MCF 10A (cell line): ENCODE data around the gene TSSC4. TPM values are rescaled to one million over a fixed set of nuclear protein-coding genes. Genes with fewer than 3 reads are reported as not detected.

ENCODE experiments used
- BruUV-seq: library from RNA; stranded (reverse); fragments of 400-500 nt; replicated peaks from 2 replicates; lab custom pipeline; 2021; lab: Mats Ljungman, UMichigan
- CTCF ChIA-PET: fragments of 300-600 bp; sonication (Branson Sonifier 250); formaldehyde crosslinking; extraction: SDS; loops from one replicate; lab custom pipeline; 2021; ENCODE audit warnings: antibody characterized with exemption, inconsistent platforms; lab: Yijun Ruan, JAX
- POLR2A ChIA-PET: fragments of 300-600, 350-650 bp; sonication (Branson Sonifier 250); formaldehyde crosslinking; extraction: SDS; loops from one replicate; lab custom pipeline; 2020; ENCODE audit warnings: antibody characterized with exemption, inconsistent platforms; lab: Yijun Ruan, JAX
- DNase-seq: peaks from one replicate; pipeline ENCODE4 v3.0.0-alpha.2; 2018; ENCODE audit not compliant: unreplicated experiment
- H3K27ac Mint-ChIP-seq: one replicate; pipeline ENCODE4 v1.8.0; 2022; ENCODE audit warnings: mild to moderate bottlenecking, low read depth, mixed read lengths; ENCODE audit not compliant: unreplicated experiment
- H3K27me3 Mint-ChIP-seq: one replicate; pipeline ENCODE4 v1.8.0; 2022; ENCODE audit warnings: mixed read lengths; ENCODE audit not compliant: insufficient read depth, unreplicated experiment
- H3K36me3 Mint-ChIP-seq: one replicate; pipeline ENCODE4 v1.8.0; 2022; ENCODE audit warnings: mild to moderate bottlenecking, moderate library complexity, mixed read lengths; ENCODE audit not compliant: insufficient read depth, unreplicated experiment
- H3K4me1 Mint-ChIP-seq: one replicate; pipeline ENCODE4 v1.8.0; 2022; ENCODE audit warnings: mixed read lengths; ENCODE audit not compliant: insufficient read depth, unreplicated experiment
- H3K4me3 Mint-ChIP-seq: one replicate; pipeline ENCODE4 v1.8.0; 2022; ENCODE audit warnings: mild to moderate bottlenecking, moderate library complexity, mixed read lengths; ENCODE audit not compliant: unreplicated experiment
- H3K9me3 Mint-ChIP-seq: one replicate; pipeline ENCODE4 v1.8.0; 2022; ENCODE audit warnings: mixed read lengths; ENCODE audit not compliant: unreplicated experiment
- intact Hi-C: fragments of 100-400 bp; cut with micrococcal nuclease; formaldehyde crosslinking; loops from 2 replicates; pipeline ENCODE4 v1.14.1; 2022
- total RNA-seq: library from RNA; stranded (reverse); gene quantifications from 2 replicates; pipeline ENCODE4 v1.2.3, GENCODE V29; 2022
- TF ChIP-seq, protein P1 (sequence below): fragments of 200-600 bp; IDR thresholded peaks from one replicate; pipeline ENCODE4 v1.8.0; 2022; ENCODE audit warnings: antibody characterized with exemption, mild to moderate bottlenecking; ENCODE audit not compliant: unreplicated experiment

TSSC4 gene
- total RNA-seq, 1 experiment from 2014 or later, result 70.3 TPM

DNA sequence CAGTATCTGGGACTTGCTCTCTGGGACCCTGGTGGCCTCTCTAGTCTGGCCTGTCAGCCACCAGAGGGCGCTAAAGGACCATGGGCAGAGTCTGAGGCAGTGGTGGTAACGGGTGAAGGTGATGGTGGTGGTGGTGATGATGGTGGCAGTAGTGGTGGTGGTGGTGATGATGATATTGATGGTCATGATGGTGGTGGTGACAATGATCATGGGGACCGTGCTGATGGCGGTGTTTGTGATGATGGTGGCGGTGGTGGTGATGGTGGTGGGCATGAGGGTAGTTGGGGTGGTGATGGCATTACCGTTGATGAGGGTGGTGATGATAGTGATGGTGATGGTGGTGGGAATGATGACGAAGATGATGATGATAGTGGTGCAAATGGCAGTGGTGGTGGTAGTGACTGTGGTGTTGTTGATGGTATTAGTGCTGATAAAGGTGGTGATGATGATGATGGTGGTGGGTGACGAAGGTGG is 27.8 kb downstream of the TSSC4 start:
- ChIA-PET POLR2A (no interaction called here), CTCF (interaction anchor here (0.7 to 5.8 kb wide), 8 partner anchors 9 to 752 kb away, joined by 3 to 76 read pairs (median 4); no protein-coding TSS in a partner anchor)
- intact Hi-C loops, result loop anchor here (1.0 kb wide), 1 partner anchor 460 kb away; no protein-coding TSS in a partner anchor
- H3K36me3 Mint-ChIP-seq, result no peaks in the 10 kb centered on the region
- DNase-seq, result peak; percentile 68
- H3K9me3 Mint-ChIP-seq, result no peaks in the 10 kb centered on the region
- TF ChIP-seq, protein P1, sequence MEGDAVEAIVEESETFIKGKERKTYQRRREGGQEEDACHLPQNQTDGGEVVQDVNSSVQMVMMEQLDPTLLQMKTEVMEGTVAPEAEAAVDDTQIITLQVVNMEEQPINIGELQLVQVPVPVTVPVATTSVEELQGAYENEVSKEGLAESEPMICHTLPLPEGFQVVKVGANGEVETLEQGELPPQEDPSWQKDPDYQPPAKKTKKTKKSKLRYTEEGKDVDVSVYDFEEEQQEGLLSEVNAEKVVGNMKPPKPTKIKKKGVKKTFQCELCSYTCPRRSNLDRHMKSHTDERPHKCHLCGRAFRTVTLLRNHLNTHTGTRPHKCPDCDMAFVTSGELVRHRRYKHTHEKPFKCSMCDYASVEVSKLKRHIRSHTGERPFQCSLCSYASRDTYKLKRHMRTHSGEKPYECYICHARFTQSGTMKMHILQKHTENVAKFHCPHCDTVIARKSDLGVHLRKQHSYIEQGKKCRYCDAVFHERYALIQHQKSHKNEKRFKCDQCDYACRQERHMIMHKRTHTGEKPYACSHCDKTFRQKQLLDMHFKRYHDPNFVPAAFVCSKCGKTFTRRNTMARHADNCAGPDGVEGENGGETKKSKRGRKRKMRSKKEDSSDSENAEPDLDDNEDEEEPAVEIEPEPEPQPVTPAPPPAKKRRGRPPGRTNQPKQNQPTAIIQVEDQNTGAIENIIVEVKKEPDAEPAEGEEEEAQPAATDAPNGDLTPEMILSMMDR, result peak; percentile 88
- no peaks in the 10 kb centered on the region for H3K4me1 Mint-ChIP-seq
- H3K4me3 Mint-ChIP-seq, result no peak overlapping the region
- no peaks in the 10 kb centered on the region for H3K27me3 Mint-ChIP-seq
- no TSS peak for BruUV-seq
- H3K27ac Mint-ChIP-seq, result no peak overlapping the region

DNA sequence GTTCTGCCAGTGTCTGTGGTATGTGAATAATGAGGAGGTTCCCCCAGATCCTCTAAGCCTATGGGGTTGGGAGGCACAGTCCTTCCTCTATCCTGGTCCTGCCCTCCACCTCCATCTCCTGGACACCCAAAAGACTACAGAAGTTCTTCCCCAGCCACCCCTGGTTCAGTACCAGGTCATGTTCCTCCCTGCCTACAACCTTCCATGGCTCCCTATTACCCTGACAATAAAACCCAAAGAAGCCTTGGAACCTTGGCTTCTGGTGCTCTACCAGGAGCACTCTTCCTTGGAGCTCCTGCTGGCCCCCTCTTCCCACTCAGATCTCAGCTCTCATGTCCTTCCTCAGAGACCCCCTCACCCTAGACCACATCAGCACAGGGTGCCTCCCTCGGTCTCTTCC is 30.8 kb downstream of the TSSC4 start:
- POLR2A ChIA-PET, result no interaction called here
- Mint-ChIP-seq H3K27ac (no peak overlapping the region), H3K4me1 (no peaks in the 10 kb centered on the region), H3K27me3 (no peaks in the 10 kb centered on the region), H3K4me3 (no peak overlapping the region), H3K36me3 (no peaks in the 10 kb centered on the region), H3K9me3 (no peaks in the 10 kb centered on the region)
- DNase-seq, result no peak
- TF ChIP-seq, protein P1, result no peak
- BruUV-seq, result no TSS peak
- intact Hi-C loops, result no loop called here
- CTCF ChIA-PET, result interaction anchor here (1.3 to 2.5 kb wide), 3 partner anchors 11 to 102 kb away, joined by 4 to 13 read pairs (median 7); no protein-coding TSS in a partner anchor

DNA sequence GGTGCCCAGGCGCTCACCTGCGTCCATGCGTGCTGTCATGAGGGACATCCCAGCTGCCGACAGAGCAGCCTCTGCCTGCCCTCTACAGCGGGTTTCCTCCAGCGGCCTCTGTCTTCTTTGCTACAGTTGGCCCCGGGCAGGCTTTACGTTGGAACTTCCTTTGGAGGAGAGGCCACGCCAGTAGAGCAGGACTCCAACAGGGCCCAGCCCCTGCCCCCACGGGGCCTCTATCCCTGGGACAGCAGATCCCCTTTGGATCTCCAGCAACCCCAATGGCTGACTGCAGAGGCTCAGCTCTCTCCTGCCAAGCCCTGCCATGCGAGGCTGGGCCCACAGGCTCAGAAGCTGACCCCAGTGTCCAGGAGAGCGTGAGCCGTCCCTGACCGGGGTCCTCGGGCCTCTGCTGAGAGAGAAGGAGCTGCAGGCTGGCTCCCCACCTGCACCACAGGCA is 31.6 kb downstream of the TSSC4 start:
- TF ChIP-seq, protein P1, result no peak
- DNase-seq, result no peak
- ChIA-PET CTCF (interaction anchor here (0.7 to 2.5 kb wide), 5 partner anchors 12 to 459 kb away, joined by 3 to 13 read pairs (median 4); no protein-coding TSS in a partner anchor), POLR2A (no interaction called here)
- no peaks in the 10 kb centered on the region for H3K36me3 Mint-ChIP-seq
- no peak overlapping the region for H3K4me3 Mint-ChIP-seq
- no peaks in the 10 kb centered on the region for H3K4me1 Mint-ChIP-seq
- no peaks in the 10 kb centered on the region for H3K27me3 Mint-ChIP-seq
- intact Hi-C loops, result no loop called here
- no TSS peak for BruUV-seq
- no peak overlapping the region for H3K27ac Mint-ChIP-seq
- no peaks in the 10 kb centered on the region for H3K9me3 Mint-ChIP-seq

DNA sequence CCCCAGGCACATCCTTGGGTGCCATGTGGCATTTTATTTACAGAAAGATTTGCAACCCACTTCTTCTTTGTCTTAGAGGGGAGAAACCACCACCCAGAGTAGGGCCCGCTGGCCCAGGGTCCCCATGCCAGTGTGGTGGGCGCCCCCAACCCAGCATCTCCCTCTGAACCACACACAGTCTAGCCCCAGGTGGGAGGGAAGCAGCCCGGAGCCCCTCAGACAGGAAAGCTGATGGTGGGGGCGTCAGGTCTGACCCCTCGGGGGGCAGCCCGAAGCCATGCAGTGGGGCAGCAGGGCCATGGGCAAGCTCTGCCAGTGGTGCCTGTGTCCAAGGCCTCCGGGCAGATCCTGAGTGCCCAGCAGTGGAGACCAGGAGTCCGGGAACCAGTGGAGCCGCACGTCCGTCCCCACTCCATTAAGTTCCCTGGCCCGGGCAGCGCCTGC is 32.1 kb downstream of the TSSC4 start:
- intact Hi-C loops, result no loop called here
- Mint-ChIP-seq H3K27ac (no peak overlapping the region), H3K27me3 (no peaks in the 10 kb centered on the region), H3K4me3 (no peak overlapping the region), H3K4me1 (no peaks in the 10 kb centered on the region), H3K36me3 (no peaks in the 10 kb centered on the region), H3K9me3 (no peaks in the 10 kb centered on the region)
- BruUV-seq, result no TSS peak
- ChIA-PET CTCF (interaction anchor here (0.7 to 2.5 kb wide), 3 partner anchors 13 to 458 kb away, joined by 3 to 7 read pairs (median 4); no protein-coding TSS in a partner anchor), POLR2A (no interaction called here)
- TF ChIP-seq, protein P1, result no peak
- DNase-seq, result no peak
